Measurements from ENCODE around the gene KLC3.

The KLC3 gene

GRCh38 chr19:45348367-45349125 is 8.0 kb downstream of the KLC3 start:
- DNase-seq (ENCODE audit: low read depth in 2 of 2) = no peak

GRCh38 chr19:45349126-45349415 is 8.5 kb downstream of the KLC3 start:
- DNase-seq (ENCODE audit: low read depth in 2 of 2) = no peak

GRCh38 chr19:45349430-45349941 is 8.9 kb downstream of the KLC3 start:
- DNase-seq (ENCODE audit: low read depth in 2 of 2) = no peak

GRCh38 chr19:45350477-45351058 is 10.0 kb downstream of the KLC3 start:
- no peak for DNase-seq (ENCODE audit: low read depth in 2 of 2)

GRCh38 chr19:45351401-45351952 is 10.9 kb downstream of the KLC3 start:
- no peak for DNase-seq (ENCODE audit: low read depth in 2 of 2)

- no peak for DNase-seq (ENCODE audit: low read depth in 2 of 2)
Measured at GRCh38 chr19:45352062-45352461, 11.5 kb downstream of the KLC3 start.

GRCh38 chr19:45352471-45352870 is 11.9 kb downstream of the KLC3 start:
- DNase-seq (ENCODE audit: low read depth in 2 of 2) = no peak

GRCh38 chr19:45352914-45353796 is 12.6 kb downstream of the KLC3 start:
- no peak for DNase-seq (ENCODE audit: low read depth in 2 of 2)

- no peak for DNase-seq (ENCODE audit: low read depth in 2 of 2)
Measured at GRCh38 chr19:45354241-45354842, 13.8 kb downstream of the KLC3 start.

- no peak for DNase-seq (ENCODE audit: low read depth in 2 of 2)
Measured at GRCh38 chr19:45355402-45355801, 14.9 kb downstream of the KLC3 start.

GRCh38 chr19:45355910-45356309 is 15.4 kb downstream of the KLC3 start:
- DNase-seq (ENCODE audit: low read depth in 2 of 2) = no peak

- no peak for DNase-seq (ENCODE audit: low read depth in 2 of 2)
Measured at GRCh38 chr19:45356760-45357444, 16.4 kb downstream of the KLC3 start.

- no peak for DNase-seq (ENCODE audit: low read depth in 2 of 2)
Measured at GRCh38 chr19:45357445-45357783, 16.9 kb downstream of the KLC3 start.

GRCh38 chr19:45358213-45358792 is 17.8 kb downstream of the KLC3 start:
- DNase-seq (ENCODE audit: low read depth in 2 of 2) = no peak

- no peak for DNase-seq (ENCODE audit: low read depth in 2 of 2)
Measured at GRCh38 chr19:45361608-45362007, 21.1 kb downstream of the KLC3 start.

GRCh38 chr19:45362291-45362690 is 21.7 kb downstream of the KLC3 start:
- no peak for DNase-seq (ENCODE audit: low read depth in 2 of 2)

GRCh38 chr19:45363861-45364459 is 23.4 kb downstream of the KLC3 start:
- DNase-seq (ENCODE audit: low read depth in 2 of 2) = no peak

- DNase-seq (ENCODE audit: low read depth in 2 of 2) = no peak
Measured at GRCh38 chr19:45364696-45365095, 24.1 kb downstream of the KLC3 start.

GRCh38 chr19:45368127-45368526 is 27.6 kb downstream of the KLC3 start:
- DNase-seq (ENCODE audit: low read depth in 2 of 2) = no peak

GRCh38 chr19:45368737-45369340 is 28.3 kb downstream of the KLC3 start:
- no peak for DNase-seq (ENCODE audit: low read depth in 2 of 2)
